Activated T-cell treated with anti-CD3 and anti-CD28 coated beads, Interleukin-2, amount 50 U/mL, for 72 hours (primary cell): ENCODE measurements around the gene ARHGEF10L. TPM values are rescaled to one million over a fixed set of nuclear protein-coding genes. Genes with fewer than 3 reads are reported as not detected.
A peak's percentile ranks its signal among the peaks of the same experiment; 100 is the strongest.

Experiments
- ATAC-seq, 2 donors: fragments of 150-1000 bp; cut with Tn5 transposase; replicated peaks in 1 of 2; 2 replicates each; pipeline ENCODE4 v1.10.0; 2021; ENCODE audit warnings: moderate library complexity in 2 of 2, mild to moderate bottlenecking in 1 of 2
- DNase-seq, 2 donors: peaks; one replicate each; pipeline ENCODE4 v3.0.0; 2021 to 2022; ENCODE audit warnings: mixed read lengths in 1 of 2
- H3K27ac Mint-ChIP-seq: one replicate; pipeline ENCODE4 v1.8.0; 2022; ENCODE audit warnings: mild to moderate bottlenecking, moderate library complexity, mixed read lengths
- H3K27me3 Mint-ChIP-seq: one replicate; pipeline ENCODE4 v1.8.0; 2022; ENCODE audit warnings: low read depth, mixed read lengths
- H3K36me3 Mint-ChIP-seq, 2 donors: one replicate each; pipeline ENCODE4 v1.8.0; 2022; ENCODE audit warnings: mixed read lengths in 2 of 2, mild to moderate bottlenecking in 1 of 2; ENCODE audit not compliant: insufficient read depth in 2 of 2
- H3K4me1 Mint-ChIP-seq: one replicate; pipeline ENCODE4 v1.8.0; 2022; ENCODE audit warnings: low read depth, mixed read lengths
- H3K4me3 Mint-ChIP-seq, 2 donors: one replicate each; pipeline ENCODE4 v1.8.0; 2022; ENCODE audit warnings: mild to moderate bottlenecking in 2 of 2, mixed read lengths in 2 of 2, moderate library complexity in 2 of 2
- H3K9me3 Mint-ChIP-seq, 2 donors: one replicate each; pipeline ENCODE4 v1.8.0; 2022; ENCODE audit warnings: mixed read lengths in 2 of 2
- total RNA-seq, 2 donors: library from RNA; stranded (reverse); gene quantifications; one replicate each; pipeline ENCODE4 v1.2.3, GENCODE V29; 2022

Gene ARHGEF10L
- total RNA-seq, 2 donors from 2014 or later, result not detected

DNA sequence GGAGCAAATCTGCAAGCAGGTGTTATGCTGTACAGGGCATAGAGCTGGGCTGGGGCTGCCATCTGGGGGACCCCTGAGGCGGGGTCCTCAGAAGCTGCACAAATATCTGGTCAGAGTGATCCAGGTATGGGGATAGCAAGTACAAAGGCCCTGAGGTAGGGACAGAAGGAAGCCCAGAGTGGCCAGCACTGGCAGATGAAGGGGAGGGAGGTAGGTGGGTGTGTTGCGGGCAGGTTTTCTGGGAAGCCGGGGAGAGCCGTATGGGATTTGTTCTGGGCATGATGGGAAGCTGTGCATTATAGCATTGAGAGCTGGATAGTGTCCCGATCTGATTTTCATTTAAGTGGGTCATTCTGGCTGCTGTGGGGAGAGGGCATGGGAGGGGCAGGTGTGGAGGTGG is 102.7 kb downstream of the ARHGEF10L start:
- ATAC-seq (no peak), DNase-seq (no peak)
- H3K36me3 Mint-ChIP-seq, result no peaks in the 10 kb centered on the region
- no peaks in the 10 kb centered on the region for H3K27me3 Mint-ChIP-seq
- H3K27ac Mint-ChIP-seq, result no peak overlapping the region
- H3K4me1 Mint-ChIP-seq, result no peaks in the 10 kb centered on the region
- H3K9me3 Mint-ChIP-seq, result no peaks in the 10 kb centered on the region
- H3K4me3 Mint-ChIP-seq, result no peak overlapping the region

DNA sequence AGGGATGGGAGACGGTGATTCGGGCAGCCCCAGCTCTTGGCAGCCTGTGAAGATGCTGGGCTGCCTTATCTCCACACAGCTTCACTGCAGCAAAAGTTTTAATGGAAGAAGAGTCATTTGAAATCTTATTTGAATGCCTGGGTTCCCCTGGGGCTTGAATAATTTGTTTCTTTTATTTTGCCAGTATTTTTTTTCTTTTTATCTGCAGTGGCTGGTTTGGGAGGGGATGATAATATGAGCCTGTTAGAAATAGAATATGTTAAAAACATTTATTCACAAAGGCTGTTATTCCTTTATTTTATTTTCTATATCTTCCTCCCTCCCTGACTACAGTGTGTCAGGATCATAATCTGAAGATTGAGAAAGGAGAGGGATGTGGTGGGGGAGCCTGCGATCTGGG is 103.4 kb downstream of the ARHGEF10L start:
- H3K4me1 Mint-ChIP-seq, result no peaks in the 10 kb centered on the region
- no peaks in the 10 kb centered on the region for H3K36me3 Mint-ChIP-seq
- ATAC-seq, result no peak
- no peaks in the 10 kb centered on the region for H3K9me3 Mint-ChIP-seq
- H3K27ac Mint-ChIP-seq, result no peak overlapping the region
- no peak for DNase-seq
- no peaks in the 10 kb centered on the region for H3K27me3 Mint-ChIP-seq
- H3K4me3 Mint-ChIP-seq, result no peak overlapping the region

DNA sequence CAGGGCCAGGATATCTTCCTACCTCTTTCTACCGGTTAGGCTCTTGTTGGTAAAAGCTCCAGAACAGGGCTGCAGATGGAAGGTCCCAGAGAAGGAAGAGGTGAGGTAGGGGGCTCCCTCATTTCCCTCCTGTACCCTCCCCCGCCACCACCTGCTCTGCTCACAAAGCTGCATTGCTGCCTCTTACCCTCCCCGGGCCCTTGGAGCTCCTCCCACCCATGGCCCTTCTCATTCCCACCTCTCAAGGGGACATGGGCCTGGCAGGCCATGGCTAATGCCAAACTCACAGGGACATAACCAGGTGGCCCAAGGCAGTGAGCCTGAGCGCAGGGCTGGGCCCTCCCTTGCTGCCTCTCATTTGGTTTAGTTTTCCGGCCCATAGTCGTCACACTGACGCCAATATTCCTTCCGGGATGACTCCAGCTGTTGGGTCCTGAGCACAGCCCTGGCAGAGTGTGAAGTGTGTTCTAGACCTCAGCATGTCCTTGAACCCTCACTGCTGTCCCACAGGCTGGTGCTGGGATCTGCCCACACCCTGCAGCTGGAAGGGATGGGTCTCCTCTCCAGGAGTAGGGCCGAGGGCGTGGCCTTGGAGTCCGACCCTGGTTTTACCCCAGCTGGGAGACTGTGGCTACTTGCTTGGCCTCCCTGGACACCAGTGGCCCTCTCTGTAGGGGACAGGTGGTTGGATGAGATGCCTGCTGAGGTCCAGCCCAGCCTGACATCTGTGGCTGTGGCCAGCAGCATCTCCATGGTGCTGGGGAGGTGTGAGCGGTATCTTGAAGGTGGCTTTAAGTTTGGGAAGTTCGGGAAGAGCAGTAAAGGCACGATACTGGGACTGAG is 104.6 kb downstream of the ARHGEF10L start:
- Mint-ChIP-seq H3K27me3 (no peaks in the 10 kb centered on the region), H3K4me3 (no peak overlapping the region), H3K27ac (no peak overlapping the region), H3K4me1 (no peaks in the 10 kb centered on the region), H3K9me3 (no peaks in the 10 kb centered on the region), H3K36me3 (no peaks in the 10 kb centered on the region)
- no peak for ATAC-seq
- DNase-seq, result no peak

DNA sequence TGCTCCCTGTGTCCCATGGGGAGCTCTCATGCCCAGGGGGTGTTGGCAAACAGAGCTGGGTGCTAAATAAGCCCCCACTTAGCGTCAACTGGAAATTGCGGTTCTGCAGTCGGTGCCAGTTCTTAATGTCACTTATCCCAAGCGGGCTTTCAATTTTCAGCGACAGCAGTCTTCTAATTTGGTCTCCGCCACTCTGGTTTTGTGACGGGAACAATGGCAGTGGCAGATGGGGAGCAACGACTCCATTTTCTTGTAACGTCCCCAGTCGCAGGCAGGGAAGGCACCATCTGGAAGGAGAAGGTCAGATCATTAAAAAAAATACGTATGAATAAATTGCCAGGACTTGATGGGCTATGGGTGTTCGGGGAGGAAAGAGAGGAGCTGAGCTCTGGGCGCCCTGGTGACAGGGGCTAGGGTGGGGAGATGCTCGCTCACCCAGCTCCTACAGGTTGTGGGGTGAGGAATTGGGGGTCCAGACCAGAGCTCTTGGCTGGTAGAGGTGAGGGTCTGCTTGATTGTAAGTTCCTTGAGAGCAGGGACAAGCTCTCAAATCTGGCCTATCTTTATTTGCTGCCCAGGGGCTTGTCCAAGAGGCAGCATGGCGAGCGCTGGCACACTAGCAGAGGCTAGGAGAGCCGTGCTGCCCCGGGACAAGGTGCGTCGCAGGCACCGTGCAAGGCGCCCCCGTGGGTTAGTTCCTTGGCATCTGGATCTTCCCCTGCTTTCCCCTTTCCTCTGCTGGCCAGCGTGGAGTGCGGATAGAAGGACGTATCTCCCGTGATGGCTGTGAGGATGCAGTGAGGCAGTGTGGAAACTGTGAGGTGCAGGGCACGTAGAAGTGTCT is 105.8 kb downstream of the ARHGEF10L start:
- Mint-ChIP-seq H3K4me3 (no peak overlapping the region), H3K4me1 (no peaks in the 10 kb centered on the region), H3K27me3 (no peaks in the 10 kb centered on the region), H3K36me3 (no peaks in the 10 kb centered on the region), H3K27ac (no peak overlapping the region), H3K9me3 (no peaks in the 10 kb centered on the region)
- no peak for DNase-seq
- ATAC-seq, result no peak

DNA sequence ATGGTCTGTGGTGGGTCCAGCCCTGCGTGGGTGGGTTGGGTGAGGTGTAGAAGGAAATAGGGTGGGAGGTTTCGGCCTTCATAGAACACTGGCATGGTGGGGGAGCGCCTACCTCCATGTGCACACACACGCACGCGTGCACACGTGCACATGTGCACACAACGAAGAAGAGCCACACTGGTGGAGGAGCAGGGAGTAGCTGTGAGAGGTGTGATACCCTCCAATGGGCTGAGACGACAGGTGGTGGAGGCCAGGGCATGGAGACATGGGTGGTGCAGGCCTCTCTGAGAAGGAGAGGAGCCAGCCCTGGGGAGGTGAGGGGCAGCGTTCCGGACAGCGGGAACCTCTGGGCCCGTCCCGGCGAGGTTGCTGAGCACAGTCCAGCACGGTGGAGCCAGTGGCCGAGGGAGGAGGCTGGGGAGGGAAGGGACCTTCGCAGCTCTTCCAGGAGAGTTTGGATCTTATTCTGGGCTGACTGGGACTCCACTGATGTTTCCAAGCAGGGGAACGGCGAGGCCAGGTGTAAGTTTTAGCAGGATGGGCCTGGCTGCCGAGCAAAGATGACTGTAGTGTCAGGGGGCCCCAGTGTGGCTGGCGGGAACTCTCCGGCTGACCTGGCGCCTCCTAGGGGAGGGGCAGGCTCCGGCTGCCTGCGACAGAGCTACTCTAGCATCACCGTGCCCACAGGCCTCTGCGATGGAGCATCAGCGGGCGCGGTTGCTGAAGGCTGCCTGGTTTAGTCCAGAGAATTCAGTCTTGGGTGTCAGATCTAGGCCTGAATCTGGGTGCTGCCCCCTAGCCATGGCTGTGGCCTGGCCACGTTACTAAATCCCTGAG is 107.2 kb downstream of the ARHGEF10L start:
- no peak overlapping the region for H3K27ac Mint-ChIP-seq
- H3K4me3 Mint-ChIP-seq, result no peak overlapping the region
- DNase-seq (no peak), ATAC-seq (no peak)
- no peaks in the 10 kb centered on the region for H3K4me1 Mint-ChIP-seq
- no peaks in the 10 kb centered on the region for H3K9me3 Mint-ChIP-seq
- H3K27me3 Mint-ChIP-seq, result no peaks in the 10 kb centered on the region
- H3K36me3 Mint-ChIP-seq, result no peaks in the 10 kb centered on the region

DNA sequence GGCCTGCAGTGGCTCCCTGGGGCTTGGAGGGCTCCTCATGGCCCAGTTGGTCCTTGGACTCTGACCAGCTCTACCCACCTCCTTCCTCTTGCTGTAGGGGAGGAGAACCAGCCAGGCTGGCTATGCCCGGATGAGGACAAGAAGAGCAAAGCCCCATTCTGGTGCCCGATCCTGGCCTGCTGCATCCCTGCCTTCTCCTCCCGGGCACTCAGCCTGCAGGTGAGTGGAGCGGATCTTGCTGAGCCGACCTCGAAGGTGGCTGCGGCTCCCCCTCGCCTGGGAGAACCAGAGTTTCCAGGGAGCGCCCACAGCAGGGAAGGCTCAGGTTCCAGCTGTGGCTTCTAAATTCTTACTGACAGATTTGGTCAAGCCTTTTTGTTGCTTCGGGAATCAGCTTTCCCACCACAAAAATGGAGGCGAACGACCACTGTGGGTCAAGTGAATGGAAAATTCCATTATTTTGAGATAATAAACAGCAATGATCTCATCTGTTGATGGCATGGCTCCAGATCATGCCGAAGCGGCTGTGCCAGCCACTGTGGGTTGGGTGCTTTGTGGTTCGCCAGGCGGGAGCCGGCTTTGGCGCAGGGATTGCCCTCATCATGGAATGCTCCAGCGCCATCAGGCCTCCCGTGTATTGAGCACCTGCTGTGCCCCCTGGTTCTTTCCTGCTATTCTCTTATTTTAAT is 109.1 kb downstream of the ARHGEF10L start:
- ATAC-seq (no peak), DNase-seq (no peak)
- H3K27me3 Mint-ChIP-seq, result no peaks in the 10 kb centered on the region
- no peaks in the 10 kb centered on the region for H3K36me3 Mint-ChIP-seq
- no peak overlapping the region for H3K4me3 Mint-ChIP-seq
- no peaks in the 10 kb centered on the region for H3K4me1 Mint-ChIP-seq
- H3K27ac Mint-ChIP-seq, result no peak overlapping the region
- no peaks in the 10 kb centered on the region for H3K9me3 Mint-ChIP-seq

DNA sequence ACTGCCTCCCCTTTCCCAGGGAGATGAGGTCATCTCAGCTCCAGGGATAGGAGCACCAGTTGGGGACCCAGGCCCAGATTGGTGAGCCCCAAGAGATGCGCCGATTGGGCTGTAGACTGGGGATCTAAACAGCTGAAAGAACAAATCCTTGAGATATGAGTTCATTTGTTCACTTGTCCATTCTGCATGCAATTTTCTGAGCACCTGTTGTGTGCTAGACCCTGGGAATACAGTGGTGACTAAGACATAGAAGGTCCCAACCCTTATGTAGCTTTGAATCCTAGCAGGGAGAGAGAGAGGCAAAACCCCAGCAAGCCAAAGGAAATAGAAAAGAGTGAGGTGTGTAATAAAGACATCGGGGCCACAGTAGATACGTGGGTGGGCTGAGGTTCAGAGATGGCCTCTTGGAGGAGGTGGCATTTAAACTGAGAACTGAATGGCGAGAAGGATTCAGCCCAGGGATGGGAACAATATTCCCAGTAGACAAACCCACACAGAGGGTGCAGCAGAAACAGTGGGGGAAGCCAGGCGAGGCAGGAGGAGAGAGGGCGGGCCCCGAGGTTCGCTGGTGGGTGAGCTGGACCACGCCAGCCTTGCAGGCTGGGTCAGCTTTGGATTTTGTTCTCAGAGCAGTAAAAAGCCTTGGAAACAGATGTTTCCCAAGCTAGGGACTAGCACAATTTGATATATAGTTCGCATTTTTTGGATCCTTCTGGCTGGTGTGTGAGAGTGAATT is 110.0 kb downstream of the ARHGEF10L start:
- no peaks in the 10 kb centered on the region for H3K36me3 Mint-ChIP-seq
- no peak for ATAC-seq
- H3K4me1 Mint-ChIP-seq, result no peaks in the 10 kb centered on the region
- no peaks in the 10 kb centered on the region for H3K27me3 Mint-ChIP-seq
- no peaks in the 10 kb centered on the region for H3K9me3 Mint-ChIP-seq
- no peak for DNase-seq
- H3K27ac Mint-ChIP-seq, result no peak overlapping the region
- no peak overlapping the region for H3K4me3 Mint-ChIP-seq

DNA sequence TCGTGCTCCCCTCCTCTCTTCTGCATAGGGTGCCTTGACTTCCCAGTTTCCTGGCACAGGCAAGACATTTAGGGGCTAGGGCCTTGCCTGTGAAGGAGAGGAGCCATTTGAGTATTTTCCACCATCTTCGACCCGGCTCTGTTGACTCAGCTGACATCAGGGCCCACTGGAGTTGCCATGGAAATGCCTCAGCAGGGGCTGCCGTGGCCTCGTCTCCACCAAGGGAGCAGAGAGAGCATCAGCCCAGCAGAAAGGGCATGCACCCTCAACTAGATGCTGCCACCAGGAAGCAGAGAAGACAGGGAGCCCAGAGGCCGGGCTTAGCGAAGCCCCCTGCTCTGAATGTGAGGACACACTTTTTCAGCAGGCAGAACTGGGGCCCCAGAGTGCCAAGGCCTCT is 113.8 kb downstream of the ARHGEF10L start:
- DNase-seq, result no peak
- no peak overlapping the region for H3K27ac Mint-ChIP-seq
- H3K4me3 Mint-ChIP-seq, result no peak overlapping the region
- H3K27me3 Mint-ChIP-seq, result no peaks in the 10 kb centered on the region
- no peaks in the 10 kb centered on the region for H3K4me1 Mint-ChIP-seq
- H3K36me3 Mint-ChIP-seq, result no peaks in the 10 kb centered on the region
- H3K9me3 Mint-ChIP-seq, result no peaks in the 10 kb centered on the region
- ATAC-seq, result no peak

DNA sequence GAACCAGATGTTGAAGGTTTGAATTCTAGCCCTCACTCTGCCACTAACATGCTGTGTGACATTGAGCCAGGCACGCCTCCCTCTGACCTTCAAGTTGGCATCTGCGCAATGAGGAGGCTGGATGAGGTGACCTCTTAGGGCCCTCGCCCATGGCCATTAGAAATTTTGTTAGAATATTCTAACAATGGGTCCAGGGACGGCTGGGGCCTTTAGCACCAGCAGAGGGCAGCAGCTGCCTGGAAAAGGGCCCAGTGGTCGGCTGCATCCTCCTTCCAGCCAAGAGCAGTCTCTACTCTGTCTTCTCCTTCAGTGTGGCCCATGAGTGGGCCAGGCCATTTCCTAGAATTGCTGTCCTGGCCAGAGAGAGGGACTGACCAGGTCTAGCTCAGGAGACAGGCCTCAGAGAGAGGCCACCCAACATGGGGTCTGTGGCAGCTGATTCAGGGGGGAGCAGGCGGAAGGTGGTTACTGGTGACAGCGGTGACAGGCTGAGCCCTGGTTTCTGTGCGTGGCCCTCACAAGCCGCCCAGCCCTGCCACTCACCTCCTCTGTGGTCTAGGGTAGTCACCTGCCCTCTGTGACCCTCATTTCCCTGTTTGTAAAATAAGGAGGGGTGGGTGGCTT is 114.3 kb downstream of the ARHGEF10L start:
- Mint-ChIP-seq H3K4me3 (no peak overlapping the region), H3K9me3 (no peaks in the 10 kb centered on the region), H3K27me3 (no peaks in the 10 kb centered on the region), H3K4me1 (no peaks in the 10 kb centered on the region), H3K27ac (no peak overlapping the region), H3K36me3 (no peaks in the 10 kb centered on the region)
- peak in 1 of 2 donors; percentile 25 for ATAC-seq
- DNase-seq, result peak; percentile 25 to 31

DNA sequence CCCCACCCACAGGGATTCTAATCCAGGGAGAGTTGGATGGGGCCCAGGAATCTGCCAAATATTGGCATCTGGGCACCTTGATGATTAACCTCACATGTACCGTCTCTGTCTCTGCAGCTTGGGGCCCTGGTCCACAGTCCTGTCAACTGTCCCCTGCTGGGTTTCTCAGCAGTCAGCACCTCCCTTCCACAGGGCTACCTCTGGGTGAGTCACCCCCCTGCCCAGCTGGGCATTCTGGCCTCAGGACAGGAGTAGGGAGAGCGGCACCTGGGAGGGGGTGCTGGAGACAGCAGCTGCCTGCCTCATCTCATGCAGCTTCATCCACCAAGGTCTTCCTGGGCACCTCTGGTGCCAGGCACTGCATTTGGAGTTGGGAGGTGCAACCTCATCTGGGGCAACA is 115.0 kb downstream of the ARHGEF10L start:
- ATAC-seq (no peak), DNase-seq (no peak)
- H3K36me3 Mint-ChIP-seq, result no peaks in the 10 kb centered on the region
- no peak overlapping the region for H3K27ac Mint-ChIP-seq
- no peak overlapping the region for H3K4me3 Mint-ChIP-seq
- H3K9me3 Mint-ChIP-seq, result no peaks in the 10 kb centered on the region
- H3K4me1 Mint-ChIP-seq, result no peaks in the 10 kb centered on the region
- no peaks in the 10 kb centered on the region for H3K27me3 Mint-ChIP-seq

DNA sequence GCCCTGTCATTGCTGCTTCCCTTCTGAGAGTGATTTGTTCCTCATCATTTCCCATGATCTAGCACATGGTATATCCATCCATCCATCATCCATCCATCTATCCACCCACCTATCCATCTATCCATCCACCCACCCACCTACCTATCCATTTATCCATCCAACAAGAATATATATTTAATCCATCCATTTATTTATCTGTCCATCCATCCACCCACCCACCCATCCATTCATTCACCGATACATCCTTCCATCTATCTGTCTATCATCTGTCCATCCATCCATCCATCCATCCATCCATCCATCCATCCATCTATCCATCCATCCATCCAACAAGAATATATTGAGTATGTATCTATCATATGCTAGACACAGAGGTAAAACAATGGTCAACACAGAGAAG is 115.7 kb downstream of the ARHGEF10L start:
- Mint-ChIP-seq H3K9me3 (no peaks in the 10 kb centered on the region), H3K4me3 (no peak overlapping the region), H3K27me3 (no peaks in the 10 kb centered on the region), H3K27ac (peak overlapping the region; percentile 56), H3K4me1 (no peaks in the 10 kb centered on the region), H3K36me3 (no peaks in the 10 kb centered on the region)
- ATAC-seq (no peak), DNase-seq (no peak)

DNA sequence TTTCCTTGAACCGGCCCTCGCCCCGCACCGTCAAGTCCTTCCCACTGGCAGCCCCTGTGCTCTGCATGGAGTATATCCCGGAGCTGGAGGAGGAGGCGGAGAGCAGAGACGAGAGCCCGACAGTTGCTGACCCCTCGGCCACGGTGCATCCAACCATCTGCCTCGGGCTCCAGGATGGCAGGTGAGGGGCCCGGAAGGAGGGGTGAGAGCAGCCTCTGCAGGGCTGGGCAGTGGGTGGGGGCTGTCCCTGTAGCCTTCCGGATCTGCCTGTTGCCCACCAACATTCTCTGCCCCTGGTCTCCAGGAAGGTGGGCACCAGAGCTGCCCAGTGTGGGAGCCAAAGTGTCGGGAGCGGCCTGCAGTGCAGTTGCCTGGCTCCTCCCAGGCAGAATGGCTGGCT is 116.4 kb downstream of the ARHGEF10L start:
- ATAC-seq, result no peak
- H3K27me3 Mint-ChIP-seq, result no peaks in the 10 kb centered on the region

More for the DNA sequence above, 116.4 kb downstream of the ARHGEF10L start:
- Mint-ChIP-seq H3K36me3 (no peaks in the 10 kb centered on the region), H3K4me1 (no peaks in the 10 kb centered on the region), H3K9me3 (no peaks in the 10 kb centered on the region), H3K4me3 (no peak overlapping the region), H3K27ac (no peak overlapping the region)
- DNase-seq, result no peak
